Vagina (tissue), 2 donors: ENCODE results near the gene GJA1. TPM values are rescaled to one million over a fixed set of nuclear protein-coding genes. Genes with fewer than 3 reads are reported as not detected.

Experiments used
- DNase-seq, 2 donors: peaks; one replicate each; pipeline ENCODE4 v3.0.0-alpha.2; 2017; ENCODE audit errors: extremely low spot score in 2 of 2
- H3K27ac ChIP-seq: fragments of 200-600 bp; sonication (generic); one replicate; pipeline ENCODE4 v1.5.1; 2019
- H3K27me3 ChIP-seq: fragments of 200-600 bp; sonication (generic); one replicate; pipeline ENCODE4 v1.5.1; 2019
- H3K36me3 ChIP-seq, 2 donors: fragments of 200-600 bp; sonication (generic); one replicate each; pipeline ENCODE4 v1.5.1; 2017 to 2019
- H3K4me1 ChIP-seq: fragments of 200-600 bp; sonication (generic); one replicate; pipeline ENCODE4 v1.5.1; 2019
- H3K4me3 ChIP-seq, 2 donors: fragments of 200-600 bp; sonication (generic); 1 replicate in 1 of 2; 2 replicates in 1 of 2; pipeline ENCODE4 v1.5.1; 2016 to 2019
- H3K9me3 ChIP-seq: fragments of 200-600 bp; sonication (generic); one replicate; pipeline ENCODE4 v1.5.1; 2019
- CTCF ChIP-seq, 3 experiments: fragments of 450-650 bp in 2 of 3; fragments of 200-600 bp in 1 of 3; sonication (generic) in 1 of 3; IDR thresholded peaks; one replicate each; pipeline ENCODE4 v1.5.1; 2017 to 2019; ENCODE audit warnings: antibody characterized with exemption in 3 of 3, mild to moderate bottlenecking in 2 of 3, moderate library complexity in 2 of 3
- POLR2A ChIP-seq, 2 donors: fragments of 450-650 bp; IDR thresholded peaks; one replicate each; pipeline ENCODE4 v1.6.1; 2017; ENCODE audit warnings: antibody characterized with exemption in 2 of 2, mild to moderate bottlenecking in 2 of 2, moderate library complexity in 2 of 2
- POLR2AphosphoS5 ChIP-seq, 2 donors: sonication (generic); formaldehyde crosslinking; IDR thresholded peaks; one replicate each; pipeline ENCODE4 v1.9.0; 2017; ENCODE audit warnings: antibody characterized with exemption in 2 of 2, mild to moderate bottlenecking in 2 of 2, low read depth in 1 of 2; ENCODE audit not compliant: insufficient read depth in 1 of 2
- intact Hi-C: fragments of 100-400 bp; cut with DNase I; formaldehyde crosslinking; loops from one replicate; pipeline ENCODE4 v1.15.1; 2023
- small RNA-seq: library from RNA; depleted of rRNA; stranded (forward); fragments of <200 nt; gene quantifications from one replicate; pipeline ENCODE3, GENCODE V24; 2016
- total RNA-seq: library from RNA; depleted of rRNA; stranded (reverse); fragments of >200 nt; gene quantifications from one replicate; pipeline ENCODE4 v1.2.3, GENCODE V29; 2016

The GJA1 gene
- total RNA-seq, 1 donor from 2014 or later = 261 TPM

GRCh38 chr6:121498481-121499276, 63.2 kb downstream of the GJA1 start:
- DNase-seq = no peak
- Histone ChIP-seq H3K27me3 (no peaks in the 10 kb centered on the region), H3K9me3 (no peaks in the 10 kb centered on the region), H3K4me3 (no peak overlapping the region), H3K4me1 (peaks cover 13% of the 10 kb centered on the region), H3K27ac (peak overlapping the region; percentile 72), H3K36me3 (no peaks in the 10 kb centered on the region)
- intact Hi-C loops = no loop called here
- TF ChIP-seq POLR2A (IDR thresholded peaks at IDR 0.05) = no peak
- TF ChIP-seq POLR2AphosphoS5 (IDR thresholded peaks at IDR 0.05; ENCODE audit: insufficient read depth in 1 of 2, low read depth in 1 of 2) = peak in 1 of 2 donors; percentile 71
- TF ChIP-seq CTCF (IDR thresholded peaks at IDR 0.05) = no peak

Small RNAs within 50 kb of the gene (small RNA-seq; reads per million reads assigned to genes)
- not detected for gene RNU4-35P

Other genes with a start within 250 kb of the GJA1 start
- gene TBC1D32, start 101.2 kb upstream of the GJA1 start, total RNA-seq = 9.8 TPM